ENCODE data around the gene COBL.

DNA sequence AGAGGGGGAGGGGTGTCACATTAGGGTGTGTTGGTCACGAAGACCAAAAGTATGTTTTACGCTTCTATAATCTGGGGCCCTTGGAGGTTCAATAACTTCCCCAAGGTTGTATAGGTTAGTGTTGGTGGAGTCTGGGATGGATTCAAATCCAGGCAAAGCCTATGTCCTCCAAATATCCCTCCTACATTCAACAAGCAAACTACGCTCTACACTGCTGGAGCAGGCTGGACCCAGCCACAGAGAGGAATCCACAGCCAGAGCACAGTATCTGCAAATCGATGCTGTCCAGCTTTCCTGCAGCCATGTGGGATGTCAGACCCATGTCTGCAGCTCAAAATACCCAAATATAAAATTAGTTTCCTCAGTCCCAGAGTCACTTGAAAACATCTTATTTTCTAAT, 198.0 kb downstream of the COBL start:
- no peak for TF ChIP-seq POLR2AphosphoS5 (IDR thresholded peaks at IDR 0.05; ENCODE audit: low read depth, low read length)
- TF ChIP-seq, protein P1, sequence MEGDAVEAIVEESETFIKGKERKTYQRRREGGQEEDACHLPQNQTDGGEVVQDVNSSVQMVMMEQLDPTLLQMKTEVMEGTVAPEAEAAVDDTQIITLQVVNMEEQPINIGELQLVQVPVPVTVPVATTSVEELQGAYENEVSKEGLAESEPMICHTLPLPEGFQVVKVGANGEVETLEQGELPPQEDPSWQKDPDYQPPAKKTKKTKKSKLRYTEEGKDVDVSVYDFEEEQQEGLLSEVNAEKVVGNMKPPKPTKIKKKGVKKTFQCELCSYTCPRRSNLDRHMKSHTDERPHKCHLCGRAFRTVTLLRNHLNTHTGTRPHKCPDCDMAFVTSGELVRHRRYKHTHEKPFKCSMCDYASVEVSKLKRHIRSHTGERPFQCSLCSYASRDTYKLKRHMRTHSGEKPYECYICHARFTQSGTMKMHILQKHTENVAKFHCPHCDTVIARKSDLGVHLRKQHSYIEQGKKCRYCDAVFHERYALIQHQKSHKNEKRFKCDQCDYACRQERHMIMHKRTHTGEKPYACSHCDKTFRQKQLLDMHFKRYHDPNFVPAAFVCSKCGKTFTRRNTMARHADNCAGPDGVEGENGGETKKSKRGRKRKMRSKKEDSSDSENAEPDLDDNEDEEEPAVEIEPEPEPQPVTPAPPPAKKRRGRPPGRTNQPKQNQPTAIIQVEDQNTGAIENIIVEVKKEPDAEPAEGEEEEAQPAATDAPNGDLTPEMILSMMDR (IDR thresholded peaks at IDR 0.05): no peak
- no peak for TF ChIP-seq TCF7L2 (IDR thresholded peaks at IDR 0.05; ENCODE audit: low read depth, low read length)
